ENCODE measurements around the gene ASIC2.

- TF ChIP-seq CTCF (IDR thresholded peaks at IDR 0.05) (no peak), EZH2 (IDR thresholded peaks at IDR 0.05; ENCODE audit: borderline replicate concordance, insufficient read depth, low read depth, low read length, poor library complexity, severe bottlenecking) (no peak)
Measured at GRCh38 chr17:33328129-33328528, 35.0 kb upstream of the ASIC2 start.
